ENCODE data around the gene WNT7B.

The WNT7B gene

GRCh38 chr22:45977003-45977411 lies at the start of gene WNT7B:
Gene WNT7B (minus strand): TSS chr22:45977162. CDS start chr22:45976754, 408 bp downstream.
- DNase-seq, result peak; percentile 33

DNA sequence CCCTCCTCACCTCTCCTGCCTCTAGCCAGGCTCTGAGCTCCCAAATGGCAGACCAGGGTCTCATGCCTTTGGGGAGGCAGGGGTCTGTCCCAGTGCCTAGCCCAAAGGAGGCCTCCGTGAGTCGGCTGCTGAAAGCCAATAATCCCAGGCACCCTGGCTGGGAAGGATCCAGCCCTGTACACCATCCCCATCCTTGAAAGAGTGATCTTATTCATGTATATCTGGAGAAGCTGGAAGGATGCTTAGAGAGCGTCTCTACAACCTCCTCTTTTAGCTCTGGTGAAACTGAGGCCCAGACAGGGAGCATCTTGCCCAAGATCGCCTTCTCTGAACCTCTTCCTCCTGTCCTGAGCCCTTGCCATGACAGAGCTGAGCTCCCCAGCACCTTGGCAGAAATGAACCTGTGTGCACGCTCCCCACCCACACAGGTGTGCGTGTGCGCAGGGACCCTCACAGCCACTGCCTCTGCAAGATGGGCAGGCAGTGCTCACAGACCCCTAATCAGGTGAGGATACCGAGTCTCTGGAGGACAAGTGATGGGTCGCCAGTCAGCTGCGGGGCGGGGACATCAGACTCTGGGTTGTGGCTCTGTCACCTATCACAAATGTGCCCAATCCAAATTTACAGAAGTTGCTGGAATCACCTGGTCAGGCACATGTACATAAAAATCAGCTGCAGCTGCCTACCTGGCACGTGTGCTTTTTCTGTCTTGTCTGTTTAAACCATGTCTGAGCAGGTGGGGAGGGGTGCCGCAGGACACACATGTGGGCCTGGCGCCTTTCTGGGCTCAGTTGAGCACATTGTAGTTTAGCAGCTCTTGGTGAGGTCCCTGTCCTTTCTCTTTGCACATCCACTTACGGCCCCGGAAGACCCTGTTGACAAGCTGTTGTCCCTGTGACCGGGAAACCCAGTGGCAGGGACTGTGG lies 49.3 kb upstream of the WNT7B start:
- DNase-seq, result no peak

DNA sequence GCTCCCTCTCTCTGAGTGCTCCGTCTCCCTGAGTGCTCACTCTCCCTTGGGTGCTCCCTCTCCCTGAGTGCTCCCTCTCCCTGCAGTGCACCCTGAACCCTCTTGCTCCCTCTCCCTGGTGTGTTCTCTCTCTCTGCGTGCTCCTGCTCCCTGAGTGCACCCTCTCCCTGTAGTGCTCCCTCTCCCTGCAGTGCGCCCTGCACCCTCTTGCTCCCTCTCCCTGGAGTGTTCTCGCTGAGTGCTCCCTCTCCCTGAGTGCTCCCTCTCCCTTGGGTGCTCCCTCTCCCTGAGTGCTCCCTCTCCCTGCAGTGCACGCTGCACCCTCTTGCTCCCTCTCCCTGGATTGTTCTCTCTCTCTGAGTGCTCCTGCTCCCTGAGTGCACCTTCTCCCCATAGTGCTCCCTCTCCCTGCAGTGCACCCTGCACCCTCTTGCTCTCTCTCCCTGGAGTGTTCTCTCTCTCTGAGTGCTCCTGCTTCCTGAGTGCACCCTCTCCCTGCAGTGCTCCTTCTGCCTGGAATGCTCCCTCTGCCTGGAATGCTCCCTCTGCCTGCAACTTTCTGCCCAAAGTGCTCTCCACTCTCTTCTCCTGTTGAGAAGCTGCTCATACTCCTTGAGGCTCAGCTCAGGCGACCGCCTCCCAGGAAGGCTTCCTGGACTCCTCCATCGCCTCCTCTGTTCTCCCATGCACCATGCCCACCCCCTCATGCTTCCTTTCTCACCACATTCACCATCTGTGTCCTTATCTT lies 48.4 kb upstream of the WNT7B start:
- DNase-seq, result no peak

DNA sequence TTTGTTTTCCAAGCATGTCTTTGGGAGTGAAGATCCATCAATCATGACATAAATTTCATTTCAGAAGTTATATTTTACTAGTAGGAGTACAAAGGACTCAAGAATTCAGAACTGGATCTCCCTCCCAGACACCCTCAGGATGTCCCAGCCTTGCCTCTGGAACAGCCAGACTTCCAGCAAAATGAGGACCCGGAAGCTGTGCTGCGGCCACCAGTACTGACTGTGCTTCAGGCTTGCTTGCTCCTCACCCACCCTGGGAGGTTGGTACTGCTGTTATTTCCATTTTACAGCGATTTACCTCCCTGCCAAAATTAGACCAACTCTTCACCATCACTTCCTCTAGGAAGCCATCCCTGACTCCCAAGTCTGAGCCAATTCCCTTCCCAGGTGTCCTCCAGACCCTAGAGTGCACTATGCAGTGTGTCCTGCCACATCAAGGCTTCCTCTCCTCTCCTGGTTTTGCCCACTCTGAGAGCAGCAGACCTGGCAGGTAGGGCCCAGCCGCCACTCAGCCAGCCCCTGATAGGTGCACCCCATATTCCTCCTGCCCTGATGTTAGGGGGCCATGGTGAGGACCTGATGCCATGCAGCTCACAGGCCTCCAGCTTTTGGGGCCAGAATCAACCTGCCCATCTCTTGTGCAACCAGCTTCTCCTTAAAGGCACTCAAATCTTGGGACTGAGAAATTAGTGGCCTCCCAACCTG lies 47.3 kb upstream of the WNT7B start:
- no peak for DNase-seq

- no peak for DNase-seq
Observed at GRCh38 chr22:46023558-46023981, 46.6 kb upstream of the WNT7B start.

- no peak for DNase-seq
Observed at GRCh38 chr22:46022881-46023512, 46.0 kb upstream of the WNT7B start.

DNA sequence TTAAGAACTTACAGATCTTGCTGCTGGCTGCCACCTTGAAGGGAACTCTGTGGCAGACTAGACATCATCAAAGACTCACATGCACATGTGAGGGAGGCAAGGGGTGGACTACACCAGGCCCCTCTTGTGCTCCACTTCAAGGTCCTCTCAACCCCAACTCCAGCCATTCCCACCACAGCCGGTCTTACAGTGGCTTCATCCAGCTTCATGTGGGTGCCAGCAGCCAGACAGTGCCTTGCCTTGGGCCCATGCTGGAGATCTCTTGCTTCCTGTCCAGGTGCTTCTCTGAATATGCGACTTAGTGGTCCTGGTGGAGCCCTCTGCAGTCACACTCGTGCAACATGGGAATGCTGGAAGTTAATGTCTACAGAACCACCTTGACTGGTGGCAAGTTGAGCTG lies 44.6 kb upstream of the WNT7B start:
- DNase-seq, result no peak

DNA sequence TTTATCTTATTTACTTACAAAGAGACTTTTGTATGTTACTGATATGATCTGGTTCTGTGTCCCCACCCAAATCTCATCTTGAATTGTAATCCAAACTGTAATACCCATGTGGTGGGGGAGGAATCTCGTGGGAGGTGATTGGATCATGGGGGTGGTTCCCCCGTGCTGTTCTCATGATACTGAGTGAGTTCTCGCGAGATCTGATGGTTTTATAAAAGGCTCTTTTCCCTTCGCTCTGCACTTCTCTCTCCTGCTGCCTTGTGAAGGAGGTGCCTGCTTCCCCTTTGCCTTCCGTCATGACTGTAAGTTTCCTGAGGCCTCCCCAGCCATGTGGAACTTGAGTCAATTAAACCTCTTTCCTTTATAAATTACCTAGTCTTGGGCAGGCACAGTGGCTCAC lies 42.4 kb upstream of the WNT7B start:
- DNase-seq, result no peak

- DNase-seq, result no peak
Observed at GRCh38 chr22:46018859-46019258, 41.9 kb upstream of the WNT7B start.

DNA sequence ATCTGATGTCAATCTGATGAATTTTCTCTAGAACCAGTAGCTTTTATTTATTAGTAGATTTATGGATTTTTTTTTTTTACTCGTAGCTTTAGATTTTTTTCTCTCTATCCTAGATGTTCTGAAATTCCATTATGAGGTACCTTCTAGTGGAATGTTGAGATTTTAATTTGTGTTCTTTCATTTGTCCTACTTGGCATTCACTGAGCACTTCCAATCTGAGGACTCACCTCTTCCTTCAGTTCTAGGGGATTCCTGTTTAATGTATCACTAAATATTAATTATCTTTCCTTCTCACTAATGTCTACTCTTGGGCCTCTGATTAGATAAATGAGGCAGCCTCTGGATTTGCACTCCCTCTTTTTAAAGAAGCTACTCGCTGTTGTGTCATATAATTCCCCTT lies 40.2 kb upstream of the WNT7B start:
- DNase-seq, result no peak

DNA sequence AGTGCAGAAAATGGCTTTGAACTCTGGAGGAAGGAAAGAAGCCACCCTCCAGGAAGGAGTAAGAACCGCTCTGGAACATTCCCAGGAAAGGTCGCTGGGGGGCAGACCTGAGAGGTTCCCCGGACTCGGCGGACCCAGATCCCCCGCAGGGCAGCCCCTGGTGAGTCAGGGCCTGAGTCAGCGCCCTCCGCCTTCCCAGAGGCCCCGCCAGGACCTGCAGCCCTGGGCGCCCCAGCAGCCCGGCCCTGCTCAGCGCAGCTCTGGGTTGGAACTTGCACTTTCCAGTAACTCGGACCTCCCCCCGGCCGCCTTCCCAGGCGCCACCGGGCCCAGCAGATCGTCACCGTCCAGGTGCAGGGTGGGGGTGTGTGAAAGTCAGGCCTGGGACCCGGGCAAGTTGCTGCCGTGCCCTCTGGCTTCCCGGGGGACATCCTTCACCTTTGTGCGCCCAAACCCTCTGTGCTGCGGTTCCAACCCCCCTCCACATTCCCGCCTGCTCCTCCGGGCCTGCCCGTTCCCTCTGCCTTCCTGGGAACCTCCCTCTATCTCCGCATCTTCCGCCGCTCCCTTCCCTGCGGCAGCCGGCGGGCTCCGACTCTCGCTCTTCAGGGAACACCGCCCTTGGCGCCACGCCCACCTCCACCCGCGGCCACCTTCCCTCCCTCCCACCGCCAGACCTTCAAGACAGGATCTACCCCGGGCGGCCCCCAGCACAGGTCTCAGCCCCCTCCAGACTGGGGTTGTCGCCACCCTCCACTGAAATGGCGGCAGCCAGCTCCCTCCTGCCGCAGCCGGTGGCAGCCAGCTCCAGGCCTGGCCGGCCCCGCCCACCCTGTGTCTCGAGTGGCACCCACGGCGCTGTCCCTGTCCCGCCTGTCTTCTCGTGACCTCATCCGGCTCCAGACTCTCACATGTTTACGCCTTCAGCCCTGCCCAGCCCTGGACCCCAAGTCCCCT lies 36.8 kb upstream of the WNT7B start:
- peak; percentile 45 for DNase-seq

GRCh38 chr22:46012881-46013281 lies 35.9 kb upstream of the WNT7B start:
- no peak for DNase-seq

- no peak for DNase-seq
Observed at GRCh38 chr22:46012182-46012880, 35.4 kb upstream of the WNT7B start.

GRCh38 chr22:46011627-46012181 lies 34.7 kb upstream of the WNT7B start:
- no peak for DNase-seq

DNA sequence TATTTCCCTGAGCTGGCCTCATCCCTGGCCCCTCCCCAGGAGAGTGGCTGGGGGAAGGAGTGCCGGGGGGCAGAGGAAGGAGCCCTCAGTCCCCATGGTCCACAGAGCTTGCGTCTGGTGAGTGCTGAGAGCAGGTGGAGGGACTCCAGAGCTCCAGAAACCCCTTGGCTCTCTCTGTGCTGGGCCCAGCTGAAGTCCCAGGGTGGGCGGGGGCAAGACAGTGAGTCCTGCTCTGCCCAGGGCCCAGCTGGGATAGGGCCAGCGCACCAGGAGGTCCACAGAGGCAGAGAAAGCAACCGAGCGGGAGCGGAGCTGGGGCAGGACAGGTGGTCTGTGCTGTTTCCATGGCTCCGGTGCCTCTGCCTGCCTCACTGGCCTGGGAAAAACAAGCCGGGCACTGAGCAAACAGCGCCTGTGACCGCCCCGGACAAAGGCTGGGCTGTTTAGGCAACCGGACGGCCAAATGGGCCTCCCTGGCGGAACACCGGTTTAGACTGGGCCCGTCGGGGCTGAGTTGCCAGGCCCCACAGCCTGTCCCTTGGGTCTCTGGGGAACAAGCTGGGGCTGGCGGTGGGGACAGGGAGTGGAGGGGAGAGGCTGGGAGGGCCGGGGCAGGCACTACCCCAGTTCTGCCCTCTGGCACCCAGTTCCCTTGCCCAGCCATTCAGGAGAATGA lies 34.1 kb upstream of the WNT7B start:
- no peak for DNase-seq

DNA sequence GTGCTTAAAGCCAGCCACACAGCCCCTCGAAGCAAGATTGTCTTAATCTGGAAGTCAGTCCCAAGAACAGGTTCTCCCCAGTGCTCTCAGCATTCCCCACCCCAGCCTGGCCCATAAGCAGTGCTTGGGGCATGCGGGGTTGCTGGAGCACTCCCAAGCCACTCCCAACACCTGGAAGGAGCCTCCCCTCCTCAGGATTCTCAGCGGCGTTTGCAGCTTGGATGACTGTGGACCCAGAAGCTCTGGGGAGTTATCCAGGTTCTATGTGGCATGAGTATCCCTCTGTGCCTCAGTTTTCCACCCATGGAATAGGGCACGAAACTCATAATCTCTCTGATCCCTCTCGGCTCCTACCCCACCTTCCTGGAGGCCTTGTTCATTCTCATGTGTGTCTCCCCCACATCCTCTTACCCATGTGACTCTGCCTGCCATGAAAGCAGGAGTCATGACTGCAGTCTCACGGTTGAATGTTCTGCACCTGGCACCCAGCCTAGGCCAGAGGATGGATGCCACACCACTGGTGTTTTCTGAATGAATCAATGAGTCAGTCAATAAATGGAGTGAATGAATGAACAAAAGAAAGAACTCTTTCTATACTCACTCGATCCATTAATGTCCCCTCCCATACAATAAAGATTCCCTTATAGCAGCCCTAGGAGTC lies 33.4 kb upstream of the WNT7B start:
- no peak for DNase-seq

DNA sequence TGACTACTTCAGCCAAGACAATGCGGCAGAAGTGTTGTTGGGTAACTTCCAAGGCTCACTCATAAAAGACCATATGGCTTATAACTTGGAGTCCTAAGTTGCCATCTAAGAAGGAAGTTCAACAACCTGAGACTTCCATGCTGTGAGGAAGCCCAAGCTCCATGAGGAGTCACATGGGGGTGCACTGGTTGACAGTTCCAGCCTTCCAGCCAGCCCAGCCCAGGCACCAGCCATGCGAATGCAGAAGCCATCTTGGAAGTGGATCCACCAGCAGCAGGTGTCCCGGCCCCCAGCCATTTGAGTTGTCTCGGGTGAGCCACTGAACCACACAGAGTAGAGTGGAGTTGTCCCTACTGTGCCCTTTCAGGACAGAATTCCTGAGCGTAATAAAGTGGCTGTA lies 32.8 kb upstream of the WNT7B start:
- DNase-seq, result no peak

DNA sequence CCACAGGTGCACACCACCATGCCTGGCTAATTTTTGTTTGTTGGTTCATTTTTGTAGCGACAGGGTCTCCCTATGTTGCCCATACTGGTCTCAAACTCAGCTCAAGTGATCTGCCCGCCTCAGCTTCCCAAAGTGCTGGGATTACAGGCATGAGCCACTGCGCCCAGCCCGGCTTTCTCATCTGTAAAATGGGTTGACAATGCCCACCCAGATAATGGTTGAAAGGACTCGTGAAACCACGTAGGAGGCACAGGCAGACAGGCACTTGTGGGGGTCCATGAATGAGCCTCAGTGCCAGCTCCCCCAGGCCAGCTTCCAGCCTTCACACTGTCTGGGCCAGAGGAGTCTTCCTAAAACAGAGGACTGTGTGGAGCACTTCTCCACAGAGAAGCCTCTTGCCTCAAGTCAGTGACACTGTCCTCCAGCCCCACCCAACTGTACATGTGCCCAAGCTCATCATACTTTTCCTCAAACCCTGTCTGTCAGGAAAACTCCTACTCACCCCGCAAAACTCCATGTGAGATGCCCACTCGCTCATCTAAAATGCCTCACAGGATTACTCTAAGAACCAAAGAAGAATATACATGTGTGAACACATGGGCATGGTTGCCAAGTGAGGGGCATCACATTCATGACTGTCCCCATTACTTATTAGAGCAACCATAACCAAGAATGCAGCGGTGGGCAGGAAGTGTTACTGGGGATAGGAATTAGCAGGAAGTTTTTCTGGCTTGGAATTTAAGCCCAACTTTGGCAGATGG lies 32.1 kb upstream of the WNT7B start:
- no peak for DNase-seq

GRCh38 chr22:46008291-46008690 lies 31.3 kb upstream of the WNT7B start:
- no peak for DNase-seq
